Measurements from ENCODE around the gene OTUD7B. TPM values are rescaled to one million over a fixed set of nuclear protein-coding genes. Genes with fewer than 3 reads are reported as not detected.
A peak's percentile ranks its signal among the peaks of the same experiment; 100 is the strongest.

Gene OTUD7B
- total and polyA plus RNA-seq, 9 of the 15 experiments (the other 6 are each of a cell fraction or from before 2014, with no cell fraction given) = 0.96 to 18.8 (median 7.4) TPM

DNA sequence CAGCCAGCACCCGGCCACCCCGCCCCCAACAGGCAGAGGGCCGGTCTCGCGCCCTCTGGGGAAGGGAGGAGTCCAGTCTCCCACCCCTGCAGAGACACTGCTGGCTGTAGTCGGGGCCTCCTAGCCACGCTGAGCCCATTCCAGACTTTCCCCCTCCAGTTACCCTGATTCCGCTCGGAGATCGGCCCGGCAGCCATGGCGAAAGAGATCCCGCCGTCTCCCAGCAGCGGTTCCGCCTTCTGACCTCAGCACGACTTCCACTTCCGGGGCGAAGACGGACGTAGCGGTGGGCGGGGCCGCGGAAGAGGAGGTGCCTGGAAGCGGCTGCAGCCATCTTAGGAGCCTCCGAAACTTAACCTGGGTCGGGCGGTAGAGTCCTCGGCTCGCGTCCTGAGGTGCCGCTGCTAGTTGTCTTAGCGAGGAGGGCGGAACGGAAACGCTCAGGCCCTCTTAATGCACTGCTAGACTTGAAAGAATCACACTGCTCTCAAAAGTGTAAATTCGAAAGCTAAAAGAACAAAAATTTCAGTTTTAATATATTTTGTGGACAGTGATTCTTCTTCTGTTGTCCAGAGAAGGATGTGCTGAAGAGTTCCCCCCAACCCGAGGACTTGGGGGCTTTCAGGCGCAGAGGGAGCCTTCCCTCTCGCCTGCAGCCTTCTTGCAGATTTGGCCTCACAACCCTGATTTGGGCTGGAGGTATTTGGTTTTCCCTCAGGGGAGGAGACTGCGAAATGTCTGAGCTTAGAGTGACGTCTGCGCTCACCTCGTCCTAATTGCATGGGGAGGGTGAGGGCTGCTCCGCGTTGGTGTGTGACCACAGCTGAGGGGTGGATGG, 82.7 kb downstream of the OTUD7B start, which contains the start of gene SF3B4 (continued):
- TF ChIP-seq, protein P1, sequence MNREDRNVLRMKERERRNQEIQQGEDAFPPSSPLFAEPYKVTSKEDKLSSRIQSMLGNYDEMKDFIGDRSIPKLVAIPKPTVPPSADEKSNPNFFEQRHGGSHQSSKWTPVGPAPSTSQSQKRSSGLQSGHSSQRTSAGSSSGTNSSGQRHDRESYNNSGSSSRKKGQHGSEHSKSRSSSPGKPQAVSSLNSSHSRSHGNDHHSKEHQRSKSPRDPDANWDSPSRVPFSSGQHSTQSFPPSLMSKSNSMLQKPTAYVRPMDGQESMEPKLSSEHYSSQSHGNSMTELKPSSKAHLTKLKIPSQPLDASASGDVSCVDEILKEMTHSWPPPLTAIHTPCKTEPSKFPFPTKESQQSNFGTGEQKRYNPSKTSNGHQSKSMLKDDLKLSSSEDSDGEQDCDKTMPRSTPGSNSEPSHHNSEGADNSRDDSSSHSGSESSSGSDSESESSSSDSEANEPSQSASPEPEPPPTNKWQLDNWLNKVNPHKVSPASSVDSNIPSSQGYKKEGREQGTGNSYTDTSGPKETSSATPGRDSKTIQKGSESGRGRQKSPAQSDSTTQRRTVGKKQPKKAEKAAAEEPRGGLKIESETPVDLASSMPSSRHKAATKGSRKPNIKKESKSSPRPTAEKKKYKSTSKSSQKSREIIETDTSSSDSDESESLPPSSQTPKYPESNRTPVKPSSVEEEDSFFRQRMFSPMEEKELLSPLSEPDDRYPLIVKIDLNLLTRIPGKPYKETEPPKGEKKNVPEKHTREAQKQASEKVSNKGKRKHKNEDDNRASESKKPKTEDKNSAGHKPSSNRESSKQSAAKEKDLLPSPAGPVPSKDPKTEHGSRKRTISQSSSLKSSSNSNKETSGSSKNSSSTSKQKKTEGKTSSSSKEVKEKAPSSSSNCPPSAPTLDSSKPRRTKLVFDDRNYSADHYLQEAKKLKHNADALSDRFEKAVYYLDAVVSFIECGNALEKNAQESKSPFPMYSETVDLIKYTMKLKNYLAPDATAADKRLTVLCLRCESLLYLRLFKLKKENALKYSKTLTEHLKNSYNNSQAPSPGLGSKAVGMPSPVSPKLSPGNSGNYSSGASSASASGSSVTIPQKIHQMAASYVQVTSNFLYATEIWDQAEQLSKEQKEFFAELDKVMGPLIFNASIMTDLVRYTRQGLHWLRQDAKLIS (CRISPR knock-in tag; IDR thresholded peaks at IDR 0.05) = peak; percentile 50
- TF ChIP-seq MED1 (CRISPR knock-in tag; IDR thresholded peaks at IDR 0.05; ENCODE audit: borderline replicate concordance) (no peak), FOXM1 (IDR thresholded peaks at IDR 0.05; ENCODE audit: low read depth) (no peak), FOXM1 (CRISPR knock-in tag; IDR thresholded peaks at IDR 0.05; ENCODE audit: low read depth) (no peak), FOXJ3 (CRISPR knock-in tag; IDR thresholded peaks at IDR 0.05) (no peak), CEBPB (tag; IDR thresholded peaks at IDR 0.05) (peak; percentile 27; the same call in 1 of the 2 replicates), NR2C2 (CRISPR knock-in tag; IDR thresholded peaks at IDR 0.05) (peak; percentile 99), NR2C2 (tag; IDR thresholded peaks at IDR 0.05) (peak; percentile 100), SETDB1 (IDR thresholded peaks at IDR 0.05; ENCODE audit: low read length) (no peak), ZNF140 (CRISPR knock-in tag; IDR thresholded peaks at IDR 0.05) (no peak), ESRRA (IDR thresholded peaks at IDR 0.05; ENCODE audit: borderline replicate concordance, low read depth) (peak; percentile 75; the same call in 1 of the 2 replicates), JUNB (CRISPR knock-in tag; conservative IDR thresholded peaks at IDR 0.05) (no peak), YY1 (IDR thresholded peaks at IDR 0.05; ENCODE audit: borderline replicate concordance in 1 of 3, control insufficient read depth in 1 of 3, extremely low read depth in 1 of 3, insufficient read depth in 3 of 3, insufficient read length in 1 of 3, insufficient replicate concordance in 2 of 3, low read depth in 1 of 3, low read length in 2 of 3) (peak; percentile 72 to 96 (median 95)), STAG1 (CRISPR knock-in tag; IDR thresholded peaks at IDR 0.05; ENCODE audit: borderline replicate concordance) (no peak), ZNF699 (CRISPR knock-in tag; IDR thresholded peaks at IDR 0.05; ENCODE audit: insufficient replicate concordance) (no peak), NFRKB (IDR thresholded peaks at IDR 0.05; ENCODE audit: low read depth) (peak; percentile 97), FOXK2 (conservative IDR thresholded peaks at IDR 0.05 in 1 of 2, IDR thresholded peaks at IDR 0.05 in 1 of 2; ENCODE audit: low read depth in 2 of 2) (peak in 1 of 2 experiments; percentile 32; a peak in 1 of 4 replicates)
- TF ChIP-seq, protein P2, sequence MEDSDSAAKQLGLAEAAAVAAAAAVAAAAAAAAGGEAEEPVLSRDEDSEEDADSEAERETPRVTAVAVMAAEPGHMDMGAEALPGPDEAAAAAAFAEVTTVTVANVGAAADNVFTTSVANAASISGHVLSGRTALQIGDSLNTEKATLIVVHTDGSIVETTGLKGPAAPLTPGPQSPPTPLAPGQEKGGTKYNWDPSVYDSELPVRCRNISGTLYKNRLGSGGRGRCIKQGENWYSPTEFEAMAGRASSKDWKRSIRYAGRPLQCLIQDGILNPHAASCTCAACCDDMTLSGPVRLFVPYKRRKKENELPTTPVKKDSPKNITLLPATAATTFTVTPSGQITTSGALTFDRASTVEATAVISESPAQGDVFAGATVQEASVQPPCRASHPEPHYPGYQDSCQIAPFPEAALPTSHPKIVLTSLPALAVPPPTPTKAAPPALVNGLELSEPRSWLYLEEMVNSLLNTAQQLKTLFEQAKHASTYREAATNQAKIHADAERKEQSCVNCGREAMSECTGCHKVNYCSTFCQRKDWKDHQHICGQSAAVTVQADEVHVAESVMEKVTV (CRISPR knock-in tag; IDR thresholded peaks at IDR 0.05) = peak; percentile 21; the same call in 1 of the 2 replicates

All from K562 (cell line).